Gastrocnemius medialis (tissue), 4 donors: Measurements from ENCODE around the gene MSH2. TPM values are rescaled to one million over a fixed set of nuclear protein-coding genes. Genes with fewer than 3 reads are reported as not detected.

ENCODE experiments used
- ATAC-seq, 2 donors: fragments of 150-250 bp; one replicate each; pipeline ENCODE4 v1.9.1; 2016
- DNase-seq, 2 donors: peaks; one replicate each; pipeline ENCODE4 v3.0.0-alpha.2; 2019
- H3K27ac ChIP-seq, 4 donors: fragments of 200-600 bp; sonication (generic); 1 replicate in 1 of 4; 2 replicates in 3 of 4; pipeline ENCODE4 v1.5.1; 2016 to 2018; ENCODE audit warnings: mild to moderate bottlenecking in 2 of 4, moderate library complexity in 1 of 4
- H3K27me3 ChIP-seq, 3 donors: fragments of 200-600 bp; sonication (generic) in 2 of 3; 1 replicate in 1 of 3; 2 replicates in 2 of 3; pipeline versions ENCODE4 v1.5.1 to v1.6.0; 2016 to 2019; ENCODE audit warnings: mild to moderate bottlenecking in 1 of 3, moderate library complexity in 1 of 3
- H3K36me3 ChIP-seq, 2 donors: fragments of 200-600 bp; sonication (generic) in 1 of 2; one replicate each; pipeline ENCODE4 v1.5.1; 2017 to 2018
- H3K4me1 ChIP-seq, 2 donors: fragments of 200-600 bp; sonication (generic) in 1 of 2; one replicate each; pipeline ENCODE4 v1.5.1; 2016 to 2017; ENCODE audit warnings: mild to moderate bottlenecking in 2 of 2
- H3K4me3 ChIP-seq, 4 donors: fragments of 200-600 bp; sonication (generic) in 3 of 4; 1 replicate in 1 of 4; 2 replicates in 3 of 4; pipeline ENCODE4 v1.5.1; 2016 to 2019; ENCODE audit warnings: mild to moderate bottlenecking in 2 of 4
- H3K9me3 ChIP-seq, 3 donors: fragments of 200-600 bp; sonication (generic) in 2 of 3; 1 replicate in 1 of 3; 2 replicates in 2 of 3; pipeline ENCODE4 v1.5.1; 2016 to 2019
- CTCF ChIP-seq, 5 experiments: fragments of 450-650 bp in 3 of 5; fragments of 200-600 bp in 2 of 5; sonication (generic) in 2 of 5; IDR thresholded peaks in 4 of 5; conservative IDR thresholded peaks in 1 of 5; 1 replicate in 4 of 5; 2 replicates in 1 of 5; pipeline ENCODE4 v1.5.1; 2016 to 2019; ENCODE audit warnings: antibody characterized with exemption in 5 of 5, mild to moderate bottlenecking in 3 of 5, moderate library complexity in 3 of 5
- POLR2A ChIP-seq, 2 donors: fragments of 450-650 bp; IDR thresholded peaks; one replicate each; pipeline ENCODE4 v1.6.1; 2017; ENCODE audit warnings: antibody characterized with exemption in 2 of 2, mild to moderate bottlenecking in 2 of 2, moderate library complexity in 2 of 2
- in situ Hi-C, 4 donors: fragments of 200-750 bp; cut with MboI; loops; one replicate each; pipeline versions ENCODE4 v1.15.0 to v1.8.0; 2017; ENCODE audit warnings: low sequenced_read_pairs in 4 of 4
- intact Hi-C: fragments of 100-400 bp; cut with DNase I; formaldehyde crosslinking; loops from one replicate; pipeline ENCODE4 v1.15.1; 2023; ENCODE audit warnings: low total_unique reads
- total RNA-seq, 4 donors: library from RNA; depleted of rRNA; stranded (reverse); fragments of >200 nt; gene quantifications; one replicate each; pipeline versions ENCODE4 v1.1.0 to v1.2.3, GENCODE V29; 2016

MSH2 gene
- total RNA-seq, 4 donors from 2014 or later: 3.5 to 6.4 (median 4.8) TPM

GRCh38 chr2:47490406-47490805 is 87.5 kb downstream of the MSH2 start:
- in situ Hi-C loops: no loop called here
- Histone ChIP-seq H3K27ac (no peak overlapping the region), H3K4me1 (no peaks in the 10 kb centered on the region), H3K4me3 (no peak overlapping the region), H3K36me3 (no peaks in the 10 kb centered on the region), H3K9me3 (no peaks in the 10 kb centered on the region), H3K27me3 (no peaks in the 10 kb centered on the region)
- DNase-seq (no peak), ATAC-seq (no peak)
- TF ChIP-seq CTCF (IDR thresholded peaks at IDR 0.05 in 4 of 5, conservative IDR thresholded peaks at IDR 0.05 in 1 of 5) (no peak), POLR2A (IDR thresholded peaks at IDR 0.05) (no peak)
- intact Hi-C loops: no loop called here

GRCh38 chr2:47493317-47494035 is 90.5 kb downstream of the MSH2 start:
- ATAC-seq (no peak), DNase-seq (no peak)
- H3K4me3 ChIP-seq: no peak overlapping the region
- H3K9me3 ChIP-seq: no peaks in the 10 kb centered on the region
- intact Hi-C loops (no loop called here), in situ Hi-C loops (no loop called here)
- TF ChIP-seq POLR2A (IDR thresholded peaks at IDR 0.05) (no peak), CTCF (IDR thresholded peaks at IDR 0.05 in 4 of 5, conservative IDR thresholded peaks at IDR 0.05 in 1 of 5) (no peak)
- H3K27me3 ChIP-seq: no peaks in the 10 kb centered on the region
- no peak overlapping the region for H3K27ac ChIP-seq
- no peaks in the 10 kb centered on the region for H3K4me1 ChIP-seq
- H3K36me3 ChIP-seq: no peaks in the 10 kb centered on the region

GRCh38 chr2:47494267-47495130 is 91.5 kb downstream of the MSH2 start:
- H3K9me3 ChIP-seq: no peaks in the 10 kb centered on the region
- H3K27me3 ChIP-seq: no peaks in the 10 kb centered on the region
- H3K36me3 ChIP-seq: no peaks in the 10 kb centered on the region
- H3K4me1 ChIP-seq: no peaks in the 10 kb centered on the region
- in situ Hi-C loops (no loop called here), intact Hi-C loops (no loop called here)
- ATAC-seq (no peak), DNase-seq (no peak)
- no peak overlapping the region for H3K27ac ChIP-seq
- TF ChIP-seq CTCF (IDR thresholded peaks at IDR 0.05 in 4 of 5, conservative IDR thresholded peaks at IDR 0.05 in 1 of 5) (no peak), POLR2A (IDR thresholded peaks at IDR 0.05) (no peak)
- no peak overlapping the region for H3K4me3 ChIP-seq

- Histone ChIP-seq H3K9me3 (no peaks in the 10 kb centered on the region), H3K36me3 (no peaks in the 10 kb centered on the region), H3K4me1 (no peaks in the 10 kb centered on the region), H3K27me3 (no peaks in the 10 kb centered on the region), H3K27ac (no peak overlapping the region), H3K4me3 (no peak overlapping the region)
- intact Hi-C loops: no loop called here
- in situ Hi-C loops: no loop called here
- TF ChIP-seq CTCF (IDR thresholded peaks at IDR 0.05 in 4 of 5, conservative IDR thresholded peaks at IDR 0.05 in 1 of 5): no peak
- TF ChIP-seq POLR2A (IDR thresholded peaks at IDR 0.05): no peak
- DNase-seq (no peak), ATAC-seq (no peak)
Measured at GRCh38 chr2:47497843-47498460, 95.0 kb downstream of the MSH2 start.
